ENCODE data around the gene C5orf15.

- TF ChIP-seq, protein P1, sequence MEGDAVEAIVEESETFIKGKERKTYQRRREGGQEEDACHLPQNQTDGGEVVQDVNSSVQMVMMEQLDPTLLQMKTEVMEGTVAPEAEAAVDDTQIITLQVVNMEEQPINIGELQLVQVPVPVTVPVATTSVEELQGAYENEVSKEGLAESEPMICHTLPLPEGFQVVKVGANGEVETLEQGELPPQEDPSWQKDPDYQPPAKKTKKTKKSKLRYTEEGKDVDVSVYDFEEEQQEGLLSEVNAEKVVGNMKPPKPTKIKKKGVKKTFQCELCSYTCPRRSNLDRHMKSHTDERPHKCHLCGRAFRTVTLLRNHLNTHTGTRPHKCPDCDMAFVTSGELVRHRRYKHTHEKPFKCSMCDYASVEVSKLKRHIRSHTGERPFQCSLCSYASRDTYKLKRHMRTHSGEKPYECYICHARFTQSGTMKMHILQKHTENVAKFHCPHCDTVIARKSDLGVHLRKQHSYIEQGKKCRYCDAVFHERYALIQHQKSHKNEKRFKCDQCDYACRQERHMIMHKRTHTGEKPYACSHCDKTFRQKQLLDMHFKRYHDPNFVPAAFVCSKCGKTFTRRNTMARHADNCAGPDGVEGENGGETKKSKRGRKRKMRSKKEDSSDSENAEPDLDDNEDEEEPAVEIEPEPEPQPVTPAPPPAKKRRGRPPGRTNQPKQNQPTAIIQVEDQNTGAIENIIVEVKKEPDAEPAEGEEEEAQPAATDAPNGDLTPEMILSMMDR (IDR thresholded peaks at IDR 0.05) = no peak
- TF ChIP-seq POLR2A (IDR thresholded peaks at IDR 0.05) = no peak
- no peak for TF ChIP-seq POLR2AphosphoS5 (IDR thresholded peaks at IDR 0.05)
Measured at GRCh38 chr5:134000091-134000511, 31.7 kb upstream of the C5orf15 start.
